Tibial artery (tissue), 4 donors: ENCODE measurements around the gene ARHGAP44.
"Not testable (repeated sequence)": the region's sequence is repeated elsewhere in the genome, so short reads cannot be mapped to it uniquely, and the experiment has no call there.

Source experiments
- DNase-seq, 2 donors: peaks; one replicate each; pipeline ENCODE4 v3.0.0-alpha.2; 2019
- H3K27ac ChIP-seq, 2 donors: fragments of 200-600 bp; sonication (generic) in 1 of 2; 1 replicate in 1 of 2; 2 replicates in 1 of 2; pipeline ENCODE4 v1.5.1; 2018 to 2019; ENCODE audit warnings: mild to moderate bottlenecking in 1 of 2
- H3K27me3 ChIP-seq, 2 donors: fragments of 200-600 bp; sonication (generic) in 1 of 2; one replicate each; pipeline versions ENCODE4 v1.5.1 to v1.6.0; 2016 to 2019
- H3K36me3 ChIP-seq, 3 donors: fragments of 200-600 bp; sonication (generic) in 2 of 3; one replicate each; pipeline ENCODE4 v1.5.1; 2016 to 2019; ENCODE audit warnings: mild to moderate bottlenecking in 2 of 3
- H3K4me1 ChIP-seq, 4 donors: fragments of 200-600 bp; sonication (generic) in 2 of 4; 1 replicate in 3 of 4; 2 replicates in 1 of 4; pipeline ENCODE4 v1.5.1; 2016 to 2019
- H3K4me3 ChIP-seq, 2 donors: fragments of 200-600 bp; sonication (generic) in 1 of 2; 1 replicate in 1 of 2; 2 replicates in 1 of 2; pipeline ENCODE4 v1.5.1; 2018 to 2019; ENCODE audit warnings: mild to moderate bottlenecking in 2 of 2
- H3K9me3 ChIP-seq, 3 donors: fragments of 200-600 bp; sonication (generic) in 1 of 3; one replicate each; pipeline ENCODE4 v1.5.1; 2016 to 2019
- intact Hi-C: fragments of 100-400 bp; cut with DNase I; formaldehyde crosslinking; loops from one replicate; pipeline ENCODE4 v1.15.0; 2023; ENCODE audit warnings: low total_unique reads
- TF ChIP-seq, protein P1 (sequence below), 2 experiments: fragments of 200-600 bp in 1 of 2; fragments of 450-650 bp in 1 of 2; IDR thresholded peaks; one replicate each; pipeline ENCODE4 v1.5.1; 2017 to 2019; ENCODE audit warnings: antibody characterized with exemption in 2 of 2, mild to moderate bottlenecking in 1 of 2, moderate library complexity in 1 of 2

Gene ARHGAP44

DNA sequence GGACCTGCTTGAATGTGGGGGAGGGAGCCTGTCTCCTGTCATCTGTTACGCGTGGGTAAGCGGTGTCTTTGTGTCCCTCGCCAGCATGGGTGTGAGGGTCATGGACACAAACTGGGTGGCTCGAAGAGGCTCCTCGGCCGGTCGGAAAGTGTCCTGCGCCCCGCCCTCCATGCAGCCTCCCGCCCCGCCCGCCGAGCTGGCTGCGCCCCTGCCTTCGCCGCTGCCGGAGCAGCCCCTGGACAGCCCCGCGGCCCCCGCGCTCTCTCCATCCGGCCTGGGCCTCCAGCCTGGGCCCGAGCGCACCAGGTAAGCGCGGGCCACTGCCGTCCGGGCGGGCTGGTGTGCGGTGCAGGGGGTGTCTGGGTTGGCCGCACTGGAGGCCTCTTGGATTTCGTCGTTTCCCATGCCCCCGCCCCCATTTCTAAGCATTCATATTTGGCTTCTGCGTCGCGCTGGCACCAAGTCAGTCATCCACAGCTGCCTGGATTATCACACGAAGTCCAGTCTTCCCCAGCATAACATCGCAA, 184.8 kb downstream of the ARHGAP44 start:
- Histone ChIP-seq H3K9me3 (no peaks in the 10 kb centered on the region), H3K4me1 (peaks cover 0 to 14% (median 12%) of the 10 kb centered on the region in 4 donors), H3K36me3 (no peaks in the 10 kb centered on the region), H3K27ac (peak overlapping the region in 1 of 2 donors; percentile 18), H3K27me3 (no peaks in the 10 kb centered on the region), H3K4me3 (peak overlapping the region; percentile 36 to 57)
- intact Hi-C loops, result no loop called here
- DNase-seq, result peak in 1 of 2 donors; percentile 44
- TF ChIP-seq, protein P1, sequence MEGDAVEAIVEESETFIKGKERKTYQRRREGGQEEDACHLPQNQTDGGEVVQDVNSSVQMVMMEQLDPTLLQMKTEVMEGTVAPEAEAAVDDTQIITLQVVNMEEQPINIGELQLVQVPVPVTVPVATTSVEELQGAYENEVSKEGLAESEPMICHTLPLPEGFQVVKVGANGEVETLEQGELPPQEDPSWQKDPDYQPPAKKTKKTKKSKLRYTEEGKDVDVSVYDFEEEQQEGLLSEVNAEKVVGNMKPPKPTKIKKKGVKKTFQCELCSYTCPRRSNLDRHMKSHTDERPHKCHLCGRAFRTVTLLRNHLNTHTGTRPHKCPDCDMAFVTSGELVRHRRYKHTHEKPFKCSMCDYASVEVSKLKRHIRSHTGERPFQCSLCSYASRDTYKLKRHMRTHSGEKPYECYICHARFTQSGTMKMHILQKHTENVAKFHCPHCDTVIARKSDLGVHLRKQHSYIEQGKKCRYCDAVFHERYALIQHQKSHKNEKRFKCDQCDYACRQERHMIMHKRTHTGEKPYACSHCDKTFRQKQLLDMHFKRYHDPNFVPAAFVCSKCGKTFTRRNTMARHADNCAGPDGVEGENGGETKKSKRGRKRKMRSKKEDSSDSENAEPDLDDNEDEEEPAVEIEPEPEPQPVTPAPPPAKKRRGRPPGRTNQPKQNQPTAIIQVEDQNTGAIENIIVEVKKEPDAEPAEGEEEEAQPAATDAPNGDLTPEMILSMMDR (IDR thresholded peaks at IDR 0.05), result no peak

DNA sequence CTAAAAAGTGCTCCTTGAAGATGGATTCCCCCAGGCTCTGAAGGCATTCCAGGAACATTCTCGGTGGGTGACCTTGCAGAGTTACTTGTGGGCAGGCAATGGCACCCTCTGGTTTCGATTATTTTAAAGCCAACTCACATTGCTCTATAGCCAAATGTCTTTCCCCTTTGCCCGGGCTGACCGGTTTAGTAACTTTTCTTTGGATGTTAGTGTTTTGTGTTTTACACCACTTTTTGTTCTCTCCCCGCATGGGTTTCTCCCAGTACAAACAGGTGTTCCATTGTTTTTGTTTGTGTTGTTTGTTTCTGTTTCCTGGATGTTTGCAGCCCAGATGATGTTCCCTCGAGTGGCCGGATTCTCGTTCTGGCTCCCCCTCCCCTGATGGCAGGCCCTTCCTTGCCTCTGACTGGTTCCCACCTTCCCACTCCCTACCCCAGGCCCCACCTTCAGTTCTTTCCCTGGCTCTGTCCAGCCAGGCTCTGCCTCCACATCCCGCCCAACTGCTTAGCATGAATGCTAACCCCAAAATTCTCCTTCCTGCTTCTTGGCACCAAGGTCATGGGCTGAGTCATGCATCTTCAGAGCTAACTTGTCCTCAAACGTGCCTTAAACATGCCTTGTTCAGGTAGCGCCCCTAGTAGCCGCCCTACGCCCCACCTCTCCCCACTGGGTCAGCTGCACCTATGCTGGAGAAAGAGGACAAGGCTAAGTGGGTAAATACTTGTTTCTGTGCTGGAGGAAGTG, 187.9 kb downstream of the ARHGAP44 start:
- H3K9me3 ChIP-seq, result no peaks in the 10 kb centered on the region
- H3K27me3 ChIP-seq, result no peaks in the 10 kb centered on the region
- TF ChIP-seq, protein P1 (IDR thresholded peaks at IDR 0.05), result no peak
- intact Hi-C loops, result no loop called here
- H3K4me3 ChIP-seq, result no peak overlapping the region
- no peak for DNase-seq
- no peak overlapping the region for H3K27ac ChIP-seq
- peaks cover 0 to 14% (median 12%) of the 10 kb centered on the region in 4 donors for H3K4me1 ChIP-seq
- no peaks in the 10 kb centered on the region for H3K36me3 ChIP-seq

DNA sequence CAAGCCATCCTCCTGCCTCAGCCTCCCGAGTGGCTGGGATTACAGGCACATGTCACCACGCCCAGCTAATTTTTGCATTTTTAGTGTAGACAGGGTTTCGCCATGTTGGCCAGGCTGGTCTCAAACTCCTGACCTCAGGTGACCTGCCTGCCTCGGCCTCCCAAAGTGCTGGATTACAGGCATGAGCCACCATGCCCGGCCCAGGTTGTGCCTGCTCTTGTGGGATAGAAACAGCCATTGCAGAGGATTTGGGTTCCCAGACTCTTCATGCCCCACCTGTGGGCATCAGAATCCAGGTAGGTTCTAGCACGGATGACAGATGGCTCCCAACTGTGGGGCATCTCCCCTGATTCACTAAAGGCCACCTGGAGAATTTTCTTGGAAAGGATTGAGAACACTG, 189.5 kb downstream of the ARHGAP44 start:
- H3K27ac ChIP-seq, H3K9me3 ChIP-seq, H3K27me3 ChIP-seq, H3K4me1 ChIP-seq, DNase-seq, H3K4me3 ChIP-seq, H3K36me3 ChIP-seq, intact Hi-C loops: not testable (repeated sequence)

DNA sequence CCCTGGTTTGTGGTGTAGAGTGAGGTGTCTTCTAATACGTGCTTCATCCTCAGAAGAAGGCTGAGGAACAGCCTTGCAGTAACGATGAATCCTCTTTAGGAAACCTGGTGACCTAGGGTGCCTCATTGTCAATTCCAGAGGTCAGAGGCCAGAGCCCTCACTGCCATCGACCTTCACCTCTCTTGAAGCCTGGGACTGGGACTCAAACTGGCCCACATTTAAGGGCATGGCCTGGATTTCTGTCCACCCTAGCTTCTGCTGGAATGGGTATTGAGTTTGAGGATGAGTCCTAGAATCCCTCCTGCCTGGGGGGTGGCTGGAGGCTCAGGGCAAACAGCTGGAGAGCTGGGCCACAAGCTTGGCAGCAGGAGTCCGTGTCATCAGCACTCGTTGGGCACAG, 189.9 kb downstream of the ARHGAP44 start:
- H3K4me3 ChIP-seq, result no peak overlapping the region
- DNase-seq, result no peak
- intact Hi-C loops, result no loop called here
- peaks cover 0 to 10% (median 6%) of the 10 kb centered on the region in 4 donors for H3K4me1 ChIP-seq
- H3K36me3 ChIP-seq, result no peaks in the 10 kb centered on the region
- TF ChIP-seq, protein P1 (IDR thresholded peaks at IDR 0.05), result no peak
- no peaks in the 10 kb centered on the region for H3K27me3 ChIP-seq
- no peaks in the 10 kb centered on the region for H3K9me3 ChIP-seq
- H3K27ac ChIP-seq, result no peak overlapping the region

DNA sequence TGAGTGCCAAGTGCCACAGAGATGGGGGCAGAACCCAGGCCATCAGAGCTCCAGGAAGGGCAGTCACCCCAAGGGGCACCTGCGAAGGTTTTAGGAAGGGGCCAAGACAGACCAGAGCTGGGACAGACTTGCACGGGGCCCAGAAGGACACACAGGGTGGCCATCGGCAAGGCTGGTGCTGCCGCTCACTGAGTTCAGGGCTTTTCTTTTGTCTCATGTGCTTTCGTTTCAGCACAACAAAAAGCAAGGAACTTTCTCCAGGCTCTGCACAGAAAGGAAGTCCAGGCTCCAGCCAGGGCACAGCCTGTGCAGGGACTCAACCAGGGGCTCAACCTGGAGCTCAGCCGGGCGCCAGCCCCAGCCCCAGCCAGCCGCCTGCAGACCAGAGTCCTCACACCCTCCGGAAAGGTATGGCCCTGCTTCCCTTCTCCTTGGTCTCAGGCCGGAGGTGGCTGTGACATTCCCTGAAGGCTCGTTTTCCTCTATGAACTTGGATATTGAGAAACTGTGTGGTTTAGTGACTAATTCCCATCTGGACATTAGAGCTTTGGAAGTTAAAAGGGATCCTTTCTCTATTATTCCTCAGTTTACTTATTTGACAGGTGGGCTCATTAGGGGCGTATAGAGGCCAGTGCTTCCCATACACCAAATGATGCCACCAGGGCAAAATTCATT, 190.7 kb downstream of the ARHGAP44 start:
- Histone ChIP-seq H3K4me1 (peaks cover 0 to 14% (median 9%) of the 10 kb centered on the region in 4 donors), H3K36me3 (no peaks in the 10 kb centered on the region), H3K9me3 (no peaks in the 10 kb centered on the region), H3K27ac (no peak overlapping the region), H3K27me3 (no peaks in the 10 kb centered on the region), H3K4me3 (no peak overlapping the region)
- DNase-seq, result no peak
- TF ChIP-seq, protein P1 (IDR thresholded peaks at IDR 0.05), result no peak
- intact Hi-C loops, result loop anchor here (10.0 kb wide), 1 partner anchor 195 kb away; the partner anchor contains the start of gene ARHGAP44

DNA sequence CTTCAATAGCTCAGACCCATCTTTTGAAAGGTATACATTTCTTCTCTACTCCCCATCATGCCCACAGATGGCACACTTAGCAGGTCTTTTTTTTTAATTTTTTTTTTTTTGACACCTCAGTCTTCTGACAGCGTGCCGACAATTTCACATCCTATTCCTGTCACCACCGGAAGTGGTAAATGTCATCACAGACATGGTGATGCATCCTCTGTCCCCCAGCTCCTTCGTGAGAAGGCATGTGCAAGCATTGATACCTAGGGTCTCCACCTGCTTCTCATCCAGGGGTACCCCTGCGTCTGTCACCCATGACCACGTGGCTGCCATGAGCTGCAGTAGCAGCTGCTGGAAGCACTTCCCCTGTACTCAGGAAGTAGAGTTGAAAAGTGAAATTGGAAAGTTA, 192.9 kb downstream of the ARHGAP44 start:
- intact Hi-C loops, result loop anchor here (10.0 kb wide), 1 partner anchor 197 kb away; the partner anchor contains the start of gene ARHGAP44
- Histone ChIP-seq H3K27ac (no peak overlapping the region), H3K4me3 (no peak overlapping the region), H3K4me1 (peaks cover 0 to 29% (median 19%) of the 10 kb centered on the region in 4 donors), H3K36me3 (no peaks in the 10 kb centered on the region), H3K27me3 (no peaks in the 10 kb centered on the region), H3K9me3 (no peaks in the 10 kb centered on the region)
- no peak for DNase-seq
- TF ChIP-seq, protein P1 (IDR thresholded peaks at IDR 0.05), result no peak
